ENCODE results near the gene SLC2A10.
"Not testable (repeated sequence)": the region's sequence is repeated elsewhere in the genome, so short reads cannot be mapped to it uniquely, and the experiment has no call there.

SLC2A10 gene

GRCh38 chr20:46709459-46710152, at the start of gene SLC2A10:
Gene SLC2A10 (plus strand): TSS chr20:46709649. CDS start chr20:46709737, 88 bp downstream.
- DNase-seq: no peak

GRCh38 chr20:46660487-46660886, 49.0 kb upstream of the SLC2A10 start:
- no peak for DNase-seq

DNA sequence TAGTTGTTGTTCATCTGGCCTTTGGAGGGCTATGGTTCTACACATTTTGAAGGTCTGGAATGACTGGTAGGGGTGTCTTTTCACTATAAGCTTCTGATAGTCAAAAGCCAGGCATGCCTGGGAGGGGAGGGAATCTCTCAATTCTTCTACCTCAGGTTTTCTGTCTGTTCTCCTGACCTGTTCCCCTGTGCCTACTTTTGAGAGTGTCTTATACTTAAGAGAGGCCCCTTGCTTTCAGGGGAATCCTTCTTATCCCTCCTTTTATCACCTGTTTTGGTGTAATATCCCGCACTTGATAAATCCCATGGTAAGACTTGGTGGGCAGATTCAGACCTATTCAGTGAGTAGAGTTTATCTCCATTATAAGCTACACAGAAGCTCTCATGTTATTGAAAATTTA, 47.8 kb upstream of the SLC2A10 start:
- no peak for DNase-seq

DNA sequence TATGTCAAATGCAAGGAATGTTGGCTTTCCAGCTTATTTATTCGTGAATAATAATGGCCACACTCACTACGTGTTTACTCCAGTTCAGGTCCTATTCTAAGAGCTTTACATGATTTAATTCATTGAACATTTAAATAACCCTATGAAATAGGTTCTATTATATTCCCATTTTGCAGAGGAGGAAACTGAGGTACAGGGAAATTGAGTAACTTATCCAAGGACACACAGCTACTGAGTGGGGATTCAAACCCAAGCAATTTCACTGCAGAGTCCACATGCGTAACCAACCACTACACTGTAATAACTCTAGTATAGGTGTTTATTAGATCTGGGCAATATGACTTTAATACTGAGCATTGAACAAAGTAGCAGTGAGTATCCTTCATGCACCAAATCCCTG, 45.9 kb upstream of the SLC2A10 start:
- no peak for DNase-seq

DNA sequence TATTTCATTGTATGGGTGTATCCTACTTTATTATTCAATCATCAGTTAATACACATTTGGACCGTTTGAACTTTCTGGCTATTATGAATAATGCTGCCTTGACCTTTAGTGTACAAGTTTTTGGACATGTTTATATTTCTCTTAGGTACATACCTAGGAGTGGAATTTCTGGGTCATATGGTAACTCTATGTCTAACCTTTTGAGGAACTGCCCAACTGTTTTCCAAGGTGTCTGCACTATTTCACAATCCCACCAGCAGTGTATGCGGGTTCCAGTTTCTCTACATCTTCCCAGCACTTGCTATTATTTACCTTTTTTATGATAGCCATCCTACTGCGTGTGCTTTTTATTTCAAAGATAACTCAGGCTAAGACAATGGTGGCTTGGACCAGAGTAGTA, 43.8 kb upstream of the SLC2A10 start:
- DNase-seq: no peak

DNA sequence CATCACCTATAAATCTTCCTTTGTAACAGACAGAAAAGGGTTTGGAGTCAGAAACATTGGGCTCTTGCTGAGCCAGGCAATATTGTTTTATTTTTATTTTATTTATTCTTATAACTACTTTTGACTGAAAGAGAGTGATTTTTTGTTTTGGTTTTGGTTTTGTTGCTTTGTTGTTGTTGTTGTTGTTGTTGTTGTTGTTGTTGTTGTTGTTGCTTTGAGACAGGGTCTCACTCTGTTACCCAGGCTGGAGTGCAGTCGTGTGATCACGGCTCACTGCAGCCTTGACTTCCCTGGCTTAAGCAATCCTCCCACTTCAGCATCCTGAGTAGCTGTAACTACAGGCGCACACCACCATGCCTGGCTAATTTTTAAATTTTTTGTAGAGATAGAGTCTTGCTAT, 43.1 kb upstream of the SLC2A10 start:
- DNase-seq: no peak

- DNase-seq: no peak
Measured at GRCh38 chr20:46666818-46667515, 42.5 kb upstream of the SLC2A10 start.

GRCh38 chr20:46670228-46670584, 39.2 kb upstream of the SLC2A10 start:
- DNase-seq: no peak

GRCh38 chr20:46670585-46671584, 38.6 kb upstream of the SLC2A10 start:
- no peak for DNase-seq

DNA sequence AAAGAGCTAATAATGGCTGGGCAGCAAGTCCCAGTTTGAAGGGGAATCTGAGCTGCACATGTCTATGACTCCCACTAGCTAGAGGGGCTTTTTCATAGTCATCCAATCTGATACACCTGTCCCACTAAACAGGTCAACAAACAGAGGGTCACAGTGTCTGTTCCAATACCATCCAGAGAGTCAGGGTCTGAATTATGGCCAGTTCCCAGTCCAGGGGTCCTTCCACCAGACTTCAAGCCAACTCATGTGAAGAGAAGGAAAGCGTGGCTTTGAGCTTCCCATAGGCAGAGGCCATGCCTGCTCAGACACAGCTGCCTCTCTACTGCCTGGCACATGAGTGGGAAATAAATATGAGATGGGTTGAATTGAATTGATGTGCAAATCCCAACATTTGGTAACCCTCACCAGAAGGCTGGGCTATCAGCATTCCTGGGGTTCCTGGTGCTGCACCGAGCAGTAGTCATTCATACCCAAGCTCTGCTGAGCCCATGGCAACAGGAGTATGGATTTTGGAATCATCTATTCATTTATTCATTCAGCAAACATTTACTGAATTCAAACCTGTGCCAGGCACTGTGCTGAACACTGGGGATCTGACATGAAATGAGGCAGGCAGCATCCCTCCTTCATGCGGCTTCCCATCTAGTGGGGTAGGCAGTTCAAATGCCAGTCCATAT, 37.4 kb upstream of the SLC2A10 start:
- no peak for DNase-seq

DNA sequence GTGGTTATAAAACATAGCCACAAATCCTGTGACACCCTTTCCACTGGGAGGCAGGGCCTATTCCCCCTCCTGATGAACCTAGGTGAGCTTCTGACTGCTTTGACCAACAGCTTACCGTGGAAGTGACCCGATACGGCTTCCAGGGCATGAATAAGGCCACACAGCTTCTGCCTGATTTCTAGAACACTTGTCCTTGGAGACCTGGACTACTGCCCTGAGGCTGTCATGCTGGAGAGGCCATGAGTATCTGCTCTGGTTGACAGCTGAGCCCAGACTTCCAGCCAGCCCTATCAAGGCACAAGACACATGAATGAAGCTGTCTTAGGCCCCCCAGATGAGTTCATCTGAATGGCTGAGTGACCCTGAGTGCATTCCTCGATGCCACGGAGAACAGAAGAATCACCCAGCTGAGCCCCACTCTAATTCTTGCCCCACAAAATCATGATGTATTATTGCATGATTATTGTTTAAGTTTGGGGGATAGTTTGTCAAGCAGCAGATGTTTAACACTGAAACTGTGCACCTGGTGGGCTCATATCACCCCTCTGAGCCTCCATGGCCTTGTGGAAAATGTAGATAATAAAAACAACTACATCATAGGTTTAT, 36.8 kb upstream of the SLC2A10 start:
- no peak for DNase-seq

DNA sequence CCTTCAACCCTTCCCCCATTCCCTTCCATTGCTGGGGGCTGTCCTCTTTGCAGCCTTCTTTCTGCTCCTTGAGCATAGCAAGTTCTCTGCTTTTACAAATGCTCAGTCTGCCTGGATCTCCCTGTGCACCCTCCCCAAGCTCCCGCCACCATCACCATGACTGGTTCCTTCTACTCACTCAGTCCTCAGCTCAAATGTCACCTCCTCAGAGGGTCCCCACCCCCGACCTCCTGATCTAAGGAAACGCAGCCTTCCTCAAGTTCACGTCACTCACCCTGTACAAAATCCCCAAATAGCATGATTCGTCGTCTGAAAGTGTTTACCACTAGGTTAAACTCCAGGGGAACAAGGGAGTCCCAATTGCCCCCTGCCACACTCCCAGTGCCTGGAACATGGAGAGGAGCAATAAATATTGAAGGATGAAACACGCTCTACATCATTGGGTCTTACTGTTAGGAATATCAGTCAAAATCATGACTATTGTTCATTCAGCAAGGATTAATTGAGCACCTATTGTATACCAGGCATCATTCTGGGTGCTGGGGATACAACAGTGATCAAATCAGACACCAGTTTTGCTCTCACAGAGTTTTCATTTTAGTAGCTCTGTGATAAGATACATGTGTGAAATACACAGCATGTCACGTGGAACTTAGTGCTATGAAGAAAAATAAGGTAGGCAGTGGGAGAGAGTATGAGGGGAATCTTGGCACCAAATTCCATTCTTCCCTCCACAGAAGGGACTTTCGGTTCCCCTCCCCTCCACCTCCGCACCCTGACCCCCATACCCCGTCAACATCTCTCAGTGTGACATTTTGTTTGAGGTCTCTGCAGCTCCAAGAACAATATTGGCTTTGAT, 35.8 kb upstream of the SLC2A10 start:
- no peak for DNase-seq

- DNase-seq: no peak
Measured at GRCh38 chr20:46674253-46675083, 35.0 kb upstream of the SLC2A10 start.

DNA sequence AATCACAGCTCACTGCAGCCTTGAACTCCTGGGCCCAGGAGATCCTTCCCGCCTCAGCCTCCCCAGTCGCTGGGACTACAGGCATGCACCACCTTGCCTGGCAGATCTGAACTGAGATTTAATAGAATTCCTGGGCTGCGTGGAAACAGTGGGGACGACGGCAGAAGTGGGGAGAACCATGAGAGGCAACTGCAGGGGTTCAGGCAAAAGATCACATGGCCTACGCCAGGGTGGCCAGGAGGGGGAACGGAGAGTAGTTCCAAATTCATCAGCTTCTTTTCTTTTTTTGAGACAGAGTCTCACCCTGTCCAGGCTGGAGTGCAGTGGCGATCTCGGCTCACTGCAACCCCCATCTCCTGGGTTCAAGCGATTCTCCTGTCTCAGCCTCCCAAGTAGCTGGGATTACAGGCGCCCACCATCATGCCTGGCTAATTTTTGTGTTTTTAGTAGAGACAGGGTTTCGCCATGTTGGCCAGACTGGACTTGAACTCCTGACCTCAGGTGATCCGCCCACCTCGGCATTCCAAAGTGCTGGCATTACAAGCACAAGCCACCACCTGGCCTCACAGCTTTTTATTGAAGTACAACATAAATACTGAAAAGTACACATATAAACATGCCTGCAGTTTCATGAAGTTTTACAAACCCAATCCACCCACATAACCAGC, 32.7 kb upstream of the SLC2A10 start:
- not testable (repeated sequence) for DNase-seq

GRCh38 chr20:46677608-46678007, 31.8 kb upstream of the SLC2A10 start:
- no peak for DNase-seq

- no peak for DNase-seq
Measured at GRCh38 chr20:46678516-46678915, 30.9 kb upstream of the SLC2A10 start.

DNA sequence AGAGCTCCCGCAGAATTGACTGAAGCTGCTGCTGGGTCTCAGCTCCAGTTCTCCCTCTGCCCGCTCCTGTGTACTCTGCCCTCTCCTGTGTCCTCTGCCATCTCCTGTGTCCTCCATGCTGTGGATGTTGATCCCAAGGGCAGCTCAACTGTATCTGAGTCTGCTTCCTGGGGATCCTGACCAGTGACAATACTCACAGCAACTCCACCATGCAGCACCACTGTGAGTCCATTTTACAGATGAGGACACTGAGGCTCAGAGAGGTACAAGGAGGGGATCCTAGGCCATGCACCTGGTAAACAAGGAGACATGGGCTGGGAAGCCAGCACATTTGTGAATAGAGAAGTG, 28.8 kb upstream of the SLC2A10 start:
- no peak for DNase-seq

DNA sequence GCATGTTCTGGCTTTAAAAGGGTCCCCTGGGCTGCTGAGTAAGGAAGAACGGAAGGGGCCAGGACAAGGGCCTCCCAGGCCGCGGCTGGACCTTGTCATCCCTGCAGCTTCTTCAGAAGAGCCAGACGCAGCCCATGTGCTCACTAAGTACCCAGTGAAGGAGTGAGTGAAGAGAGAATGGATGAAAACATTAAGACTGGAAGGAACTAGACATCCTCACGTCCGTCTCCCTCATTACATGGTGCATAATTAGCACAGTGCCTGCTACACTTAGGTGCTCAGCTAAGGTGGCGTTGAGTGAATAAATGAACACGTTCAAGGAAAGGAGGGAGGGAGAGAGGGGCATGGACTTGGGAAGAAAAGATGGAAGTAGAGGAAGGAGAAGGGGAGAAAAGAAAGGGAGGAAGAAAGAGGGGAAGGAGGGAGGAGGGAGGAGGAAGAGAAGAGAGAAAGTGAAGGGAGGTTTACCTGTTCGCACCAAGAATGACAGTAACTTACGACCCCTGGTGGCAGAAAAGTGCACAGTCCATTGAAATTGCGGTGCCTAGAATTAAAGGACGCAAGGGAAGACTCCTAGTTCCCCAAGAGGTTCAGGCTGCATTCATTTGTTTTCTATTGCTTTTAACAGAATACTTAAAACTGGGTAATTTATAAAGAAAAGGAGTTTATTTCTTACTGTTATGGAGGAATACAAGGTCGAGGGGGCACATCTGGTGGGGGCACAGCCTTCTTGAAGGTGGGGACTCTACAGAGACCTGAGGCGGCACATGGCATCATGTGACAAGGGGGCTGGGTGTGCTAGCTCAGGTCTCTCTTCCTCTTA, 28.2 kb upstream of the SLC2A10 start:
- peak; percentile 12 for DNase-seq

All from NCI-H1048 (cell line).